Measurements from ENCODE around the gene HSD11B1. TPM values are rescaled to one million over a fixed set of nuclear protein-coding genes. Genes with fewer than 3 reads are reported as not detected.

The HSD11B1 gene
- total RNA-seq, 1 experiment from 2014 or later = 0.27 TPM

DNA sequence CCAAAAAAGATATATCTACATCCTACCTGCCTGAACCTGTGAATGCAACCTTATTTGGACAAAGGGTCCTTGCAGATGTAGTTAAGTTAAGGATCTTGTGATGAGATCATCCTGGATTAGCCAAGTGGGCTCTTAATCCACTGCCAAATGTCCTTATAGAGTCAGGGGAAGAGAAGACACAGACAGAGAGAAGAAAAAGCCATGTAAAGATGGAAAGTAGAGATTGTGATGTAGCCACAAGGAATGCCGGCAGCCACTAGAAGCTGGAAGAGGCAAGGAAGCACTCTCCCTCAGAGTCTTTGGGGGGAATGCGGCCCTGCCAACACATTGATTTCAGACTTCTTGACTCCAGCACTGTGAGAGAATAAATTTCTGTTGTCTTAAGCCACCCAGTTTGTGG, 16.2 kb downstream of the HSD11B1 start:
- ChIA-PET CTCF (no interaction called here), RAD21 (ENCODE audit: low non-redundant PET in 1 of 2, low total read pairs in 2 of 2, uncharacterized antibody in 2 of 2, unreplicated experiment in 2 of 2) (no interaction called here), POLR2A (no interaction called here)
- Histone ChIP-seq H3K4me3 (replicated peaks in 1 of 2; ENCODE audit: low read depth in 1 of 2, low read length in 2 of 2) (no peak overlapping the region), H3K9me3 (ENCODE audit: control insufficient read depth in 1 of 2, insufficient read depth in 1 of 2, low read depth in 1 of 2, low read length in 2 of 2) (no peaks in the 10 kb centered on the region), H4K20me1 (ENCODE audit: insufficient read depth) (no peaks in the 10 kb centered on the region), H3K4me2 (ENCODE audit: low read length) (no peak overlapping the region), H3K36me3 (ENCODE audit: control insufficient read depth in 1 of 2, insufficient read depth in 2 of 2, low read length in 2 of 2) (no peaks in the 10 kb centered on the region), H3K4me1 (ENCODE audit: control insufficient read depth in 1 of 2, insufficient read depth in 2 of 2, low read length in 2 of 2) (no peaks in the 10 kb centered on the region), H2AFZ (ENCODE audit: low read depth, low read length, poor library complexity, severe bottlenecking) (no peak overlapping the region), H3K27ac (ENCODE audit: low read depth, low read length) (no peak overlapping the region), H3K9me2 (ENCODE audit: insufficient read depth) (no peaks in the 10 kb centered on the region), H3K27me3 (ENCODE audit: insufficient read depth, low read length) (no peaks in the 10 kb centered on the region), H3K79me2 (ENCODE audit: insufficient read depth, low read length) (no peaks in the 10 kb centered on the region), H3K9ac (ENCODE audit: low read length) (no peak overlapping the region)
- intact Hi-C loops (cut with micrococcal nuclease) = loop anchor here (10.0 kb wide), 1 partner anchor 346 kb away; no protein-coding TSS in a partner anchor
- no peak for TF ChIP-seq TCF7L2 (IDR thresholded peaks at IDR 0.05; ENCODE audit: borderline replicate concordance, extremely low read depth, insufficient read depth, insufficient read length)
- no peak for TF ChIP-seq CEBPB (IDR thresholded peaks at IDR 0.05; ENCODE audit: low read depth)
- no peak for TF ChIP-seq EZH2 (IDR thresholded peaks at IDR 0.05)
- no peak for TF ChIP-seq SP1 (IDR thresholded peaks at IDR 0.05; ENCODE audit: low read depth)
- TF ChIP-seq RAD21 (IDR thresholded peaks at IDR 0.05; ENCODE audit: low read depth) = no peak
- ATAC-seq = no peak
- no peak for DNase-seq (ENCODE audit: low read depth, low spot score)
- BruUV-seq (replicated peaks) = no TSS peak

DNA sequence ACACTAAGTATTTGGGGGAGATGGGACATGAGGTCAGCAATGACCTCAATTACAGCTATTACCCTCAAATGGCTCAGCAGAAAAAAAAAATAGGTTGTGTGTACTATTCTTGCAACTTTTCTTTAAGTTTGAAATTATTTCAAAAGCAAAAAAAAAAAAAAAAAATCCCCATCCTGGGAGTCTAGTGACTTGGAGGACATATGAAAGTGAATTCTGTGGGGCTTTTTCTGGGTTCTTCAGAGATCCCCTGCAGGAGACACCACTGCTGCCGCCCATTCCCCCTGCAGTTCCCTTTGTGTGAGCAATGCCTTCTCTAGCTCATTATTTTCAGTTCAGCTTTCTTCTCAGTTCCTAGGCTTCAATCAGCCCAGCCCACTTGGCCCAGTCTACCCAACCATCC, 16.7 kb downstream of the HSD11B1 start:
- Histone ChIP-seq H3K36me3 (ENCODE audit: control insufficient read depth in 1 of 2, insufficient read depth in 2 of 2, low read length in 2 of 2) (no peaks in the 10 kb centered on the region), H3K9me2 (ENCODE audit: insufficient read depth) (no peaks in the 10 kb centered on the region), H3K4me1 (ENCODE audit: control insufficient read depth in 1 of 2, insufficient read depth in 2 of 2, low read length in 2 of 2) (no peaks in the 10 kb centered on the region), H3K27me3 (ENCODE audit: insufficient read depth, low read length) (no peaks in the 10 kb centered on the region), H3K4me2 (ENCODE audit: low read length) (no peak overlapping the region), H3K9me3 (ENCODE audit: control insufficient read depth in 1 of 2, insufficient read depth in 1 of 2, low read depth in 1 of 2, low read length in 2 of 2) (no peaks in the 10 kb centered on the region), H3K79me2 (ENCODE audit: insufficient read depth, low read length) (no peaks in the 10 kb centered on the region), H2AFZ (ENCODE audit: low read depth, low read length, poor library complexity, severe bottlenecking) (no peak overlapping the region), H3K4me3 (replicated peaks in 1 of 2; ENCODE audit: low read depth in 1 of 2, low read length in 2 of 2) (no peak overlapping the region), H3K27ac (ENCODE audit: low read depth, low read length) (no peak overlapping the region), H4K20me1 (ENCODE audit: insufficient read depth) (no peaks in the 10 kb centered on the region), H3K9ac (ENCODE audit: low read length) (no peak overlapping the region)
- RAD21 ChIA-PET (ENCODE audit: low non-redundant PET in 1 of 2, low total read pairs in 2 of 2, uncharacterized antibody in 2 of 2, unreplicated experiment in 2 of 2) = no interaction called here
- no TSS peak for BruUV-seq (replicated peaks)
- CTCF ChIA-PET = no interaction called here
- ATAC-seq (no peak), DNase-seq (ENCODE audit: low read depth, low spot score) (no peak)
- POLR2A ChIA-PET = no interaction called here
- intact Hi-C loops (cut with micrococcal nuclease) = loop anchor here (10.0 kb wide), 1 partner anchor 347 kb away; no protein-coding TSS in a partner anchor
- TF ChIP-seq ZNF274 (IDR thresholded peaks at IDR 0.05; ENCODE audit: low read depth, low read length) = no peak
- no peak for TF ChIP-seq EZH2phosphoT487 (IDR thresholded peaks at IDR 0.05; ENCODE audit: borderline replicate concordance)
- no peak for TF ChIP-seq JUND (IDR thresholded peaks at IDR 0.05)
- TF ChIP-seq FOSL1 (IDR thresholded peaks at IDR 0.05; ENCODE audit: low read depth) = no peak
- TF ChIP-seq, protein P1, sequence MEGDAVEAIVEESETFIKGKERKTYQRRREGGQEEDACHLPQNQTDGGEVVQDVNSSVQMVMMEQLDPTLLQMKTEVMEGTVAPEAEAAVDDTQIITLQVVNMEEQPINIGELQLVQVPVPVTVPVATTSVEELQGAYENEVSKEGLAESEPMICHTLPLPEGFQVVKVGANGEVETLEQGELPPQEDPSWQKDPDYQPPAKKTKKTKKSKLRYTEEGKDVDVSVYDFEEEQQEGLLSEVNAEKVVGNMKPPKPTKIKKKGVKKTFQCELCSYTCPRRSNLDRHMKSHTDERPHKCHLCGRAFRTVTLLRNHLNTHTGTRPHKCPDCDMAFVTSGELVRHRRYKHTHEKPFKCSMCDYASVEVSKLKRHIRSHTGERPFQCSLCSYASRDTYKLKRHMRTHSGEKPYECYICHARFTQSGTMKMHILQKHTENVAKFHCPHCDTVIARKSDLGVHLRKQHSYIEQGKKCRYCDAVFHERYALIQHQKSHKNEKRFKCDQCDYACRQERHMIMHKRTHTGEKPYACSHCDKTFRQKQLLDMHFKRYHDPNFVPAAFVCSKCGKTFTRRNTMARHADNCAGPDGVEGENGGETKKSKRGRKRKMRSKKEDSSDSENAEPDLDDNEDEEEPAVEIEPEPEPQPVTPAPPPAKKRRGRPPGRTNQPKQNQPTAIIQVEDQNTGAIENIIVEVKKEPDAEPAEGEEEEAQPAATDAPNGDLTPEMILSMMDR (IDR thresholded peaks at IDR 0.05 in 2 of 3, conservative IDR thresholded peaks at IDR 0.05 in 1 of 3; ENCODE audit: borderline replicate concordance in 1 of 3, insufficient read depth in 1 of 3, low read depth in 2 of 3, low read length in 2 of 3) = no peak
- no peak for TF ChIP-seq YY1 (IDR thresholded peaks at IDR 0.05; ENCODE audit: extremely low read depth, insufficient replicate concordance, low read depth, low read length)
- no peak for TF ChIP-seq RAD21 (IDR thresholded peaks at IDR 0.05; ENCODE audit: low read depth)
- TF ChIP-seq CEBPB (IDR thresholded peaks at IDR 0.05; ENCODE audit: low read depth) = no peak
- TF ChIP-seq, protein P2, sequence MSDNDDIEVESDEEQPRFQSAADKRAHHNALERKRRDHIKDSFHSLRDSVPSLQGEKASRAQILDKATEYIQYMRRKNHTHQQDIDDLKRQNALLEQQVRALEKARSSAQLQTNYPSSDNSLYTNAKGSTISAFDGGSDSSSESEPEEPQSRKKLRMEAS (IDR thresholded peaks at IDR 0.05) = no peak
- TF ChIP-seq, protein P3, sequence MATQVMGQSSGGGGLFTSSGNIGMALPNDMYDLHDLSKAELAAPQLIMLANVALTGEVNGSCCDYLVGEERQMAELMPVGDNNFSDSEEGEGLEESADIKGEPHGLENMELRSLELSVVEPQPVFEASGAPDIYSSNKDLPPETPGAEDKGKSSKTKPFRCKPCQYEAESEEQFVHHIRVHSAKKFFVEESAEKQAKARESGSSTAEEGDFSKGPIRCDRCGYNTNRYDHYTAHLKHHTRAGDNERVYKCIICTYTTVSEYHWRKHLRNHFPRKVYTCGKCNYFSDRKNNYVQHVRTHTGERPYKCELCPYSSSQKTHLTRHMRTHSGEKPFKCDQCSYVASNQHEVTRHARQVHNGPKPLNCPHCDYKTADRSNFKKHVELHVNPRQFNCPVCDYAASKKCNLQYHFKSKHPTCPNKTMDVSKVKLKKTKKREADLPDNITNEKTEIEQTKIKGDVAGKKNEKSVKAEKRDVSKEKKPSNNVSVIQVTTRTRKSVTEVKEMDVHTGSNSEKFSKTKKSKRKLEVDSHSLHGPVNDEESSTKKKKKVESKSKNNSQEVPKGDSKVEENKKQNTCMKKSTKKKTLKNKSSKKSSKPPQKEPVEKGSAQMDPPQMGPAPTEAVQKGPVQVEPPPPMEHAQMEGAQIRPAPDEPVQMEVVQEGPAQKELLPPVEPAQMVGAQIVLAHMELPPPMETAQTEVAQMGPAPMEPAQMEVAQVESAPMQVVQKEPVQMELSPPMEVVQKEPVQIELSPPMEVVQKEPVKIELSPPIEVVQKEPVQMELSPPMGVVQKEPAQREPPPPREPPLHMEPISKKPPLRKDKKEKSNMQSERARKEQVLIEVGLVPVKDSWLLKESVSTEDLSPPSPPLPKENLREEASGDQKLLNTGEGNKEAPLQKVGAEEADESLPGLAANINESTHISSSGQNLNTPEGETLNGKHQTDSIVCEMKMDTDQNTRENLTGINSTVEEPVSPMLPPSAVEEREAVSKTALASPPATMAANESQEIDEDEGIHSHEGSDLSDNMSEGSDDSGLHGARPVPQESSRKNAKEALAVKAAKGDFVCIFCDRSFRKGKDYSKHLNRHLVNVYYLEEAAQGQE (IDR thresholded peaks at IDR 0.05; ENCODE audit: low read depth) = no peak
- TF ChIP-seq ELF1 (IDR thresholded peaks at IDR 0.05; ENCODE audit: borderline replicate concordance, low read depth) = no peak
- no peak for TF ChIP-seq TCF7L2 (IDR thresholded peaks at IDR 0.05; ENCODE audit: borderline replicate concordance, extremely low read depth, insufficient read depth, insufficient read length)
